Stimulated activated memory B cell treated with anti-CD40 and anti-IgM and Interleukin-4, amounts not matched to agents 10 μg/mL and 1 μg/mL and 100 μg/mL, for 72 hours (primary cell): ENCODE data around the gene EIF2S3.
"Not testable (repeated sequence)": the region's sequence is repeated elsewhere in the genome, so short reads cannot be mapped to it uniquely, and the experiment has no call there.

ENCODE experiments used
- ATAC-seq: fragments of 150-1000 bp; cut with Tn5 transposase; 2 replicates; pipeline ENCODE4 v1.10.0; 2021
- H3K27ac Mint-ChIP-seq: one replicate; pipeline ENCODE4 v1.8.0; 2022; ENCODE audit warnings: mild to moderate bottlenecking, mixed read lengths
- H3K27me3 Mint-ChIP-seq: one replicate; pipeline ENCODE4 v1.8.0; 2022; ENCODE audit warnings: mixed read lengths
- H3K36me3 Mint-ChIP-seq: one replicate; pipeline ENCODE4 v1.8.0; 2022; ENCODE audit warnings: mixed read lengths
- H3K4me1 Mint-ChIP-seq: one replicate; pipeline ENCODE4 v1.8.0; 2022; ENCODE audit warnings: mixed read lengths
- H3K4me3 Mint-ChIP-seq: one replicate; pipeline ENCODE4 v1.8.0; 2022; ENCODE audit warnings: mild to moderate bottlenecking, moderate library complexity, mixed read lengths
- H3K9me3 Mint-ChIP-seq: one replicate; pipeline ENCODE4 v1.8.0; 2022; ENCODE audit warnings: mixed read lengths

The EIF2S3 gene

DNA sequence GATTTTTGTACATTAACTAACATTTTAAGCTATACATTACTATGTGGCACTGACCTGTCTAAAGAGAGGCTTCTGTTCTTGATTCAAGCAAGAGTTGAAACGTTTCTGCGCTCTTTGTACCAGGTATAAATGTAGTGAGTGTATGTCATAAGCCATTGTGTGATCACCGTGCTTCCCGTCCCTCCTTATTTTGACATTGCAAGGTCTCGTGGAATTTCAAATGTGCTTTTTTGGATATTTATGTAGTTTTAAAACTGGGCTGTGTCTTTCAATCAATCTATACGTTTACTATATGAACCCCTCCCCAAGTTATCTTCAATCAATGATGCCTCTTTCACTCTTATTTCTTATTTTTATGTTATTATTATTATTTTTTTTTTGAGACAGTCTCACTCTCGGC, 27.7 kb upstream of the EIF2S3 start, which contains the start of gene KLHL15:
TSS of gene KLHL15 (minus strand) at position 101 of the 400 bp plus-strand sequence. CDS start 20,493 bp downstream, outside the sequence.
- ATAC-seq: no peak
- Mint-ChIP-seq H3K4me1 (no peaks in the 10 kb centered on the region), H3K9me3 (no peaks in the 10 kb centered on the region), H3K4me3 (peak within 1 kb of the TSS; percentile 77), H3K36me3 (no peaks in the 10 kb centered on the region), H3K27me3 (no peaks in the 10 kb centered on the region), H3K27ac (peak within 1 kb of the TSS; percentile 79)

DNA sequence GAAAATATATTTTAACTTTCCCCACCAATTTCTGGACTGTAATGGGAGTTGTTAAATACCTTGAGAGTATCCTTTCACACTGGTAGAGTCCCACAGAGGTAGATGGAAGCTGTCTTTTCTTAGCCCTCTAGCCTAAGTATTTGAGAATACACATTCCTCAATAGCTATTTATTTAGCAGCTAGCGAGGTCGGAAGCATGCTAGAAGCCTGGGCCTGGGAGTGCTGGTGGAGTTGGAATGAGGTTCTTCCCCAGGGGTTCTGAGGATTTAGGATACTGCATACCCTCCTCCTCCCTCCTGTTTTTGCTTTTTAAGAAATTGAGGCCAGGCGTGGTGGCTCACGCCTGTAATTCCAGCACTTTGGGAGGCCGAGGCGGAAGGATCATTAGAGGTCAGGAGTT, 26.8 kb upstream of the EIF2S3 start:
- ATAC-seq: no peak
- Mint-ChIP-seq H3K36me3 (no peaks in the 10 kb centered on the region), H3K27ac (no peak overlapping the region), H3K9me3 (no peaks in the 10 kb centered on the region), H3K4me1 (no peaks in the 10 kb centered on the region), H3K27me3 (no peaks in the 10 kb centered on the region), H3K4me3 (no peak overlapping the region)

DNA sequence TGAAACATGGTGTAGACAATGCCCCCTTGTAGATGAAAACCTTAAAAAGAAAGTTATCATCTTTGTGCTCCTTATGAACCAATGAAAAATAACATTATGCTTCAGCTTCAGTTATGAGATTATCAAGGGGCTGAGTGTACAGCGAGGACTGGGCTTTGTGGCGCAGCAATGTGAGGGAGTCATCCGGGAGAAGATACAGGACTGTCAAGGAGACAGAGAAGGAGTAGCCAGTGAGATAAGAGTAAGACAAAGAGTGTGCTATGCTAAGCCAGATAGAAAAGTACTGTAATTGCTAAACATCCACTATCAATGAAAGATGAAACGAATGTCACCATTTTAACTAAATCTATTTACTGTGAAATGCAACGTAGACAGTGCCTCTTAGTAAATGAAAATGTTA, 24.2 kb upstream of the EIF2S3 start:
- H3K4me1 Mint-ChIP-seq: no peaks in the 10 kb centered on the region

DNA sequence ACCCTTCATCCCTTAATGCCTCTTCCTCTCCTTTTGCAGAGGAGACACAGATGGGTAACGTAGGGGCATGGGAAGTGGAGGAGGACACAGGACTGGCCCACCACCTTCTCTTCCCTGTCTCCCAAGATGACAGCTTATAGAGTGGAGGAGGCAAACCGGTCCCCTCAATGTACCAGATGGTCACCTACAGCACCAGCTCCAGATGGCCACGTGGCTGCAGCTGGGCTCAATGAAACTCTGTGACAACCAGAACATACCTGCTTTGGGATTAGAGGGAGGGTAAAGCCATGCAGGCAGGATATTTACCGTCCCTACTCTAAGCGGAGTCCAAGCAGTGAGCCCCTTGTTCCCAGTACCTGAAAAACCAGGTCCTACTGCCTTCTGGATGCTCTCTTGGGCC, 20.3 kb upstream of the EIF2S3 start:
- no peak for ATAC-seq
- H3K27ac Mint-ChIP-seq: no peak overlapping the region
- H3K4me1 Mint-ChIP-seq: no peaks in the 10 kb centered on the region
- no peak overlapping the region for H3K4me3 Mint-ChIP-seq
- no peaks in the 10 kb centered on the region for H3K27me3 Mint-ChIP-seq
- H3K9me3 Mint-ChIP-seq: no peaks in the 10 kb centered on the region
- no peaks in the 10 kb centered on the region for H3K36me3 Mint-ChIP-seq

More for the DNA sequence above, 24.2 kb upstream of the EIF2S3 start:
- Mint-ChIP-seq H3K9me3 (no peaks in the 10 kb centered on the region), H3K36me3 (no peaks in the 10 kb centered on the region), H3K27ac (no peak overlapping the region), H3K4me3 (no peak overlapping the region), H3K27me3 (no peaks in the 10 kb centered on the region)
- ATAC-seq: no peak

DNA sequence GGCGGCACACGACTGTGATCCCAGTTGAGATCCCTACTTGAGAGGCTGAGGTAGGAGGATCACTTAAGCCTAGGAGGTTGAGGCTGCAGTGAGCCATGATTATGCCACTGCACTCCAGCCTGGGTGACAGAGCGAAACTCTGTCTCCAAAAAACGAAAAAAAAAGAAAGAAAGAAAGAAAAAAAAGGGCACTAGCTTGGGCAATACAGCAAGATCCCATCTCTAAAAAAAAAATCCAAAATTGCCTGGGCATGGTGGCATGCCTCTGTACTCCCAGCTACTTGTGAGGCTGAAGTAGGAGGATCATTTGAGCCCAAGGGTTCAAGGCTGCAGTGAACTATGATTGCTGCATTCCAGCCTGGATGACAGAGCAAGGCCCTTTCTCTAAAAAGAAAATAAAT, 17.0 kb upstream of the EIF2S3 start:
- H3K4me1 Mint-ChIP-seq: no peaks in the 10 kb centered on the region
- no peak overlapping the region for H3K27ac Mint-ChIP-seq
- no peaks in the 10 kb centered on the region for H3K36me3 Mint-ChIP-seq
- no peaks in the 10 kb centered on the region for H3K27me3 Mint-ChIP-seq
- no peaks in the 10 kb centered on the region for H3K9me3 Mint-ChIP-seq
- H3K4me3 Mint-ChIP-seq: no peak overlapping the region
- no peak for ATAC-seq

DNA sequence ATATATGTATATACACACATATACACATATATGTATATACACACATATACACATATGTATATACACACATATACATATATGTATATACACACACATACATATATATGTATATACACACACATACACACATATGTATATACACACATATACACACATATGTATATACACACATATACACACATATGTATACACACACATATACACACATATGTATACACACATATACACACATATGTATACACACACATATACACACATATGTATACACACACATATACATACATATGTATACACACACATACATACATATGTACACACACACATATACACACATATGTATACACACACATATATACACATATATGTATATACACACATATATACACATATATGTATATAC, 8.7 kb upstream of the EIF2S3 start:
- not testable (repeated sequence) for H3K4me3 Mint-ChIP-seq, H3K27ac Mint-ChIP-seq, H3K27me3 Mint-ChIP-seq

DNA sequence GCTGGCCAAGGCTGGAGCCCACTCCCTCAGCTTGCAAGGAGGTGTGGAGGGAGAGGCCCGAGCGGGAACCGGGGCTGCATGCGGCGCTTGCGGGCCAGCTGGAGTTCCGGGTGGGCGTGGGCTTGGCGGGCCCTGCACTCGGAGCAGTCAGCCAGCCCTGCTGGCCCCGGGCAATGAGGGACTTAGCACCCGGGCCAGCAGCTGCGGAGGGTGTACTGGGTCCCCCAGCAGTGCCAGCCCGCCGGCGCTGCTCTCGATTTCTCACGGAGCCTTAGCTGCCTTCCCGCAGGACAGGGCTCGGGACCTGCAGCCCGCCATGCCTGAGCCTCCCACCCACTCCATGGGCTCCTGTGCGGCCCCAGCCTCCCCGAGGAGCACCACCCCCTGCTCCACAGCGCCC, 5.1 kb upstream of the EIF2S3 start:
- ATAC-seq, H3K9me3 Mint-ChIP-seq: not testable (repeated sequence)

More for the DNA sequence above, 8.7 kb upstream of the EIF2S3 start:
- not testable (repeated sequence) for ATAC-seq, H3K9me3 Mint-ChIP-seq, H3K4me1 Mint-ChIP-seq, H3K36me3 Mint-ChIP-seq

DNA sequence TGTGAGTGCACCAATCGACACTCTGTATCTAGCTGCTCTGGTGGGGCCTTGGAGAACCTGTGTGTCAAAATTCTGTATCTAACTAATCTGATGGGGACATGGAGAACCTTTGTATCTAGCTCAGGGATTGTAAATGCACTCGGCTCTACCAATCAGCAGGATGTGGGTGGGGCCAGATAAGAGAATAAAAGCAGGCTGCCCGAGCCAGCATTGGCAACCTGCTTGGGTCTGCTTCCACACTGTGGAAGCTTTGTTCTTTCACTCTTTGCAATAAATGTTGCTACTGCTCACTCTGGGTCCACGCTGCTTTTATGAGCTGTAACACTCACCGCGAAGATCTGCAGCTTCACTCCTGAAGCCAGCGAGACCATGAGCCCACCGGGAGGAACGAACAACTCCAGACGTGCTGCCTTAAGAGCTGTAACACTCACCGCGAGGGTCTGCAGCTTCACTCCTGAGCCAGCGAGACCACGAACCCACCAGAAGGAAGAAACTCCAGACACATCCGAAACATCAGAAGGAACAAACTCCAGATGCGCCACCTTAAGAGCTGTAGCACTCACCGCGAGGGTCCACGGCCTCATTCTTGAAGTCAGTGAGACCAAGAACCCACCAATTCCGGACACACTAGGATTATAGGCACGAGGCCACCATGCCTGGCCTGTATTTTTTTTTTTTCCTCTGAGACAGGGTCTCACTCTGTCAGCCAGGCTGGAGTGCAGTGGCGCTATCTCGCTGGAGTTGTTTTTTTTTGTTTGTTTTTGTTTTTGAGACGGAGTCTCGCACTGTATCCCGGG, 4.0 kb upstream of the EIF2S3 start:
- not testable (repeated sequence) for H3K4me3 Mint-ChIP-seq, H3K27ac Mint-ChIP-seq

More for the DNA sequence above, 5.1 kb upstream of the EIF2S3 start:
- H3K4me1 Mint-ChIP-seq, H3K4me3 Mint-ChIP-seq, H3K36me3 Mint-ChIP-seq, H3K27me3 Mint-ChIP-seq, H3K27ac Mint-ChIP-seq: not testable (repeated sequence)

DNA sequence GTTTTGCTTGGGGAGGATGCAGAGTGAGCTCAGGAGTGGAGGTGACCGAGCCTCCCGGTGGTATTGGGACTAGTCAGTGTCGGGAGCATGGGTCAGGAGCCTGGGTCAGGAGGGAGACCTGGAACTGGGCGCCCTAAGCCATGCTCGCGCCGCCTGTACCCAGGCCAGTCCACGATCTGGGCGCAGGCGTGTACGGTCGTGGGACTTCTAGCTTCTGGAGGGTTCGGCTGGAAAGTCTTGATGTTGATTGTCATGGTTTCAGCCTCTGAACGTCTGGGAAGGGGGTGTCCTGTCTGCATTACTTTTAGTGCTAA, 244 bp downstream of the EIF2S3 start:
- Mint-ChIP-seq H3K4me3 (no peak overlapping the region), H3K27ac (no peak overlapping the region), H3K4me1 (peaks cover 4% of the 10 kb centered on the region), H3K27me3 (no peaks in the 10 kb centered on the region), H3K36me3 (peaks cover 2% of the 10 kb centered on the region), H3K9me3 (no peaks in the 10 kb centered on the region)
- peak; percentile 13 for ATAC-seq

More for the DNA sequence above, 4.0 kb upstream of the EIF2S3 start:
- H3K36me3 Mint-ChIP-seq, H3K9me3 Mint-ChIP-seq, H3K27me3 Mint-ChIP-seq, ATAC-seq, H3K4me1 Mint-ChIP-seq: not testable (repeated sequence)

DNA sequence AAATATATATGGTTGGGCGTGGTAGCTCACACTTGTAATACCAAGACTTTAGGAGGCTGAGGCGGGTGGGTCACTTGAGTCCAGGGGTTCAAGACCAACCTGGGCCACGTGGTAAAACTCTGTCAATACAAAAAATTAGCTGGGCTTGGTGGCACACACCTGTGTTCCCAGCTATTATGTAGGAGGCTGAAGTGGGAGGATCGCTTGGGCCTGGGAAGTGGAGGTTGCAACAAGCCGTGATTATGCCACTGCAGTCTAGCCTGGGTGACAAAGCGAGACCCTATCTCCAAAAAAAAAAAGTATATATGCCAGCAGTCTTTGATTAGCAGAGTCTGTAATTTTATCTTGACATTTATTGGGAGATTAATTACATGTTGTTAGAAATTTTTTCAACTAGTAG, 8.7 kb downstream of the EIF2S3 start:
- no peak for ATAC-seq
- Mint-ChIP-seq H3K27me3 (no peaks in the 10 kb centered on the region), H3K9me3 (no peaks in the 10 kb centered on the region), H3K36me3 (peaks cover 9% of the 10 kb centered on the region), H3K27ac (no peak overlapping the region), H3K4me3 (no peak overlapping the region), H3K4me1 (no peaks in the 10 kb centered on the region)

DNA sequence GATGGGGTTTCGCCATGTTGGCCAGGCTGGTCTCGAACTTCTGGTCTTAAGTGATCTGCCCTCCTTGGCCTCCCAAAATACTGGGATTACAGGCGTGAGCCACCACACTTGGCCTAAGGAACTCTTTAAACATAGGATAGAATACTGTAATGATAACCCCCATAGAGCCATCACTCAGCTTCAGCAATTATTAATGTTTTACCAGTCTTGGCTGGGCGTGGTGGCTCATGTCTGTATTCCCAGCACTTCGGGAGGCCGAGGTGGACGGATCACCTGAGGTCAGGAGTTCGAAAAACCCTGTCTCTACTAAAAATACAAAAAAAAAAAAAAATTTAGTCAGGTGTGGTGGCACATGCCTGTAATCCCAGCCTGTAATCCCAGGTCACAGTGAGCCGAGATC, 15.1 kb downstream of the EIF2S3 start:
- Mint-ChIP-seq H3K9me3 (no peaks in the 10 kb centered on the region), H3K4me3 (no peak overlapping the region), H3K36me3 (peaks cover 7% of the 10 kb centered on the region), H3K27ac (no peak overlapping the region), H3K4me1 (no peaks in the 10 kb centered on the region), H3K27me3 (no peaks in the 10 kb centered on the region)
- ATAC-seq: no peak

DNA sequence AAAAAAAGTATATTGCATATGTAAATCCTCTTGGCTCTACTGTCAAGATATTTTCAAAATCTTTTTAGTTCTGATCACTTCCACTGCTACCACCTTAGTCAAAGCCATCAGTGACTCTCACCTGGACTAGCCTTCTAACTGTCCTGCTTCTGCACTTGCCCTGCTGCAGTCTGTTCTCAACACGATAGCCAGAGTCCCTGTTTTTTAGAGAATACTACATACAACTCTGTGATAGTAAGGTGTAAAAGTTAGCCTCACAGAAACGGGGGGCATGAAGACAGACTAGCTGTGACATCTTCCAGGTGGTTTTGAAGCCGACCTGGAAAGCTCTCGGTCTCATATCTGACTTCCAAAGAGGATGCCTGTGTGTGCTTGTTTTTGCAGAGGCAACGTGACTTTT, 24.7 kb downstream of the EIF2S3 start:
- Mint-ChIP-seq H3K36me3 (peaks cover 26% of the 10 kb centered on the region), H3K4me1 (peaks cover 10% of the 10 kb centered on the region), H3K4me3 (no peak overlapping the region), H3K9me3 (no peaks in the 10 kb centered on the region), H3K27me3 (no peaks in the 10 kb centered on the region), H3K27ac (no peak overlapping the region)
- no peak for ATAC-seq

DNA sequence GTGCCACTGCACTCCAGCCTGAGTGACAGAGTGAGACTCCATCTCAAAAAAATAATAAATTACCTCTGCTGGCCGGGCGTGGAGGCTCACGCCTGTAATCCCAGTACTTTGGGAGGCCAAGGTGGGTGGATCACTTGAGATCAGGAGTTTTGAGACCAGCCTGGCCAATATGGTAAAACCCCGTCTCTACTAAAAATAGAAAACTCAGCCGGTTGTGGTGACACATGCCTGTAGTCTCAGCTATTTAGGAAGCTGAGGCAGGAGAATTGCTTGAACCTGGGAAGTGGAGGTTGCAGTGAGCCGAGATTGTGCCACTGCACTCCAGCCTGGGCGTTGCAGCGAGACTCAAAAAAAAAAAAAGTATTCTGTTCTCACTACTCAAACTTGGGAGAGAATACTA, 25.5 kb downstream of the EIF2S3 start:
- H3K4me3 Mint-ChIP-seq: not testable (repeated sequence)

DNA sequence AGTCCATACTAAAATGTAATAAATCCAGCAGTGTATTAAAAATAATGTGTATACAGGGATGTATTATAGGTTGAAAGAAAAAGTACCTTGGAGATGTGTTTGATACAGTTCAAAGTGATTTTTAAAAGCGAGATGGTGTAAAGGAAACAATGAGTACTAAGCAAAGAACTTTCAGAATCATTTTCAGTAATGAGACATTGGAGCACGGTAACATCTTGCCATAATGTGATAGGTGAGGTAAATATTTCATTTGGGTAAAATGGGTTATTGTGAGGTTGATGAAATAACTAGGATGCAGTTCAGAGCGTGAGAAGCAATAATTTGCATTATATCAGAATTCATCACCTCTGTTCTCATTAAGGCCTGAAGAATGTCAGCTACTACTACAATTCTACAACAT, 25.9 kb downstream of the EIF2S3 start:
- no peaks in the 10 kb centered on the region for H3K9me3 Mint-ChIP-seq
- no peak overlapping the region for H3K27ac Mint-ChIP-seq
- H3K27me3 Mint-ChIP-seq: no peaks in the 10 kb centered on the region
- no peak overlapping the region for H3K4me3 Mint-ChIP-seq
- ATAC-seq: no peak
- peaks cover 20% of the 10 kb centered on the region for H3K36me3 Mint-ChIP-seq
- peaks cover 10% of the 10 kb centered on the region for H3K4me1 Mint-ChIP-seq

More for the DNA sequence above, 25.5 kb downstream of the EIF2S3 start:
- not testable (repeated sequence) for ATAC-seq, H3K9me3 Mint-ChIP-seq, H3K27me3 Mint-ChIP-seq, H3K27ac Mint-ChIP-seq, H3K4me1 Mint-ChIP-seq
- H3K36me3 Mint-ChIP-seq: peaks cover 23% of the 10 kb centered on the region

DNA sequence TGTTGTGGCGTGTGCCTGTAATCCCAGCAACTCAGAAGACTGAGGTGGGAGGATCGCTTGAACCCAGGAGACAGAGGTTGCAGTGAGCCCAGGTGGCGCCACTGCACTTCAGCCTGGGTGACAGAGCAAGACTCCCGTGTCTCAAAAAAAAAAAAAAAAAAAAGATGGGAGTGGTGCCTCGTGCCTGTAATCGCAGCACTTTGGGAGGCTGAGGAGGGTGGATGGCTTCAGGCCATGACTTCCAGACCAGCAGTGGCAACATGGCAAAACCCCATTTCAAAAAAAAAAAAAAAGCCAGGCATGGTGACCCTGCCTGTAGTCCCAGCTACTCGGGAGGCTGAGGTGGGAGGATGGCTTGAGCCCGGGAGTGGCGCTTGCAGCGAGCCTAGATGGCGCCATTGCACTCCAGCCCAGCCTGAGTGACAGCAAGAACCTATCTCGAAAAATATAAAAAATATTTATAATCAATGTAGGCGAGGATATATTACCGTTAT, 27.0 kb downstream of the EIF2S3 start:
- Mint-ChIP-seq H3K27me3 (no peaks in the 10 kb centered on the region), H3K27ac (no peak overlapping the region), H3K36me3 (peaks cover 12% of the 10 kb centered on the region), H3K4me3 (no peak overlapping the region), H3K9me3 (no peaks in the 10 kb centered on the region), H3K4me1 (peaks cover 10% of the 10 kb centered on the region)
- no peak for ATAC-seq

DNA sequence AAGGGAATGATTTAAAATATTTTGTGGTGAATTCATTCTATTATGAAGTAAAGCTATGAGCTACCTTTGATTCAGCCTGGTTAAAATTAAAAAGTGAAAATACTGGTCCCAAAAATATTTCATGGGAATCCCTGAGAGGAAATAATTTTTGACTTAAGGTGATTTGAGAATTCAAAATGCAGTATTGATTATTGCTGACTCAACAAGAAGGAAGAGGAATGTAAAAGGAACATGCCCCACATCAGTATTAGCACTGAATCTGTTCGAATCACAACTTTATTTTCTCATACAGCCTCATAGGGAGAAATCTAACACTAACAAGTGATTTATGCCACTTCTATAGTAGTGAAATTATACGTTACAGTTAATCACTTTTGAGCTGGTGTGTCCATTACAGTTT, 27.7 kb downstream of the EIF2S3 start:
- no peak overlapping the region for H3K4me3 Mint-ChIP-seq
- no peaks in the 10 kb centered on the region for H3K9me3 Mint-ChIP-seq
- no peak overlapping the region for H3K27ac Mint-ChIP-seq
- H3K4me1 Mint-ChIP-seq: peaks cover 10% of the 10 kb centered on the region
- peaks cover 6% of the 10 kb centered on the region for H3K36me3 Mint-ChIP-seq
- ATAC-seq: no peak
- H3K27me3 Mint-ChIP-seq: no peaks in the 10 kb centered on the region
